CD4-positive, alpha-beta T cell treated with Interleukin-17A for 1 hour (primary cell): ENCODE data around the gene KSR2.
"Not testable (repeated sequence)": the region's sequence is repeated elsewhere in the genome, so short reads cannot be mapped to it uniquely, and the experiment has no call there.

ENCODE experiments used
- DNase-seq: peaks from one replicate; pipeline ENCODE4 v3.0.0-alpha.2; 2020

The KSR2 gene

DNA sequence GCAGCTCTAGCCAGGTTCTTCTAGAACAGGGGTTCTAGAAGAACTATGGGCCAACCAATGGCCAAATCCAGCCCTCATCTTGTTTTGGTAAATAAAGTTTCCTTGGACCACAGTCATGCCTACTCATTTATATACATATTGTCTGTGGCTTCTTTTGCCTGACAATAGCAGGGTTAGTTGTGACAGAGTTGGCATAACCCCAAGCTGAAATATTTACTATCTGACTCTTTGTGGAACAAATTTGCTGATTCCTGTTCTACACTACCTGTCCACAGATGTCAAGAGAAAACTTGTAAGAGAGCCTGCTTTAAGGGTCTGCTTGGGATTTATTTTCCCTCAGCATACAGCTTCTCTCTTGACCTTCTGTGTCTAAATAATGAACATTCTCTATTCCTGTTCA lies 289.0 kb downstream of the KSR2 start:
- no peak for DNase-seq

DNA sequence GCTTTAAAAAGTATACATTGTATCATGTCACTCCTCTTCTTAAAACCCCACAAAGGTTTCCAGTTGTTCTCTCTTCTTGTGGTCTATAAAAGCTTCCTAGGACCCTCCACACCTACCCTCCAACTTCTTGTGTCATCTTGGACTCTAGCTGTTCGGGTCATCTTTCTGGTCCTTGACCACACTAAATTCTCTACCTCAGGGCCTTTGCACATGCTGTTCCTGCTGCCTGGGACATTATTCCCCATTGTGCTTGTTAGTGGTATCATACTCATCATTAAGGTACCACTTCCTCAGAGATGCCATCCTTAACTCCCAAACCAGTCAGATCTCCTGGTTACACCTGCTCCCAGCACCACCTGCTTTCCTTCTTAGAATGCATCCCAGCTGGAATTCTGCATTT lies 294.0 kb downstream of the KSR2 start:
- no peak for DNase-seq

DNA sequence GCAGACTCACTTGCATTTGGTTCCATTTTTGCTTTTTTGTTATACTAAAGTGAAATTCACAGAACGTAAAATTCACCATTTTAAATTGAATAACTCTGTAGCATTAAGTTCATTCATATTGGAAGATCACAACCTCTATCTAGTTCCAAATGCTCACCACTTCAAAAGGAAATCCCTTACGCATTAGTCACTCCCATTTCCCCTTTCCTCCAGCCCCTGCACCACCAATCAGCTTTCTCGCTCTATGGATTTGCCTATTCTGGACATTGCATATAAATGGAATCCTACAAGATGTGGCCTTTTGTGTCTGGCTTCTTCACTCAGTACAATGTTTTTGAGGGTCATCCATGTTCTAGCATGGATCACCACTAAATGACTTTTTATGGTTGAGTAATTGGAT lies 294.5 kb downstream of the KSR2 start:
- DNase-seq: no peak

DNA sequence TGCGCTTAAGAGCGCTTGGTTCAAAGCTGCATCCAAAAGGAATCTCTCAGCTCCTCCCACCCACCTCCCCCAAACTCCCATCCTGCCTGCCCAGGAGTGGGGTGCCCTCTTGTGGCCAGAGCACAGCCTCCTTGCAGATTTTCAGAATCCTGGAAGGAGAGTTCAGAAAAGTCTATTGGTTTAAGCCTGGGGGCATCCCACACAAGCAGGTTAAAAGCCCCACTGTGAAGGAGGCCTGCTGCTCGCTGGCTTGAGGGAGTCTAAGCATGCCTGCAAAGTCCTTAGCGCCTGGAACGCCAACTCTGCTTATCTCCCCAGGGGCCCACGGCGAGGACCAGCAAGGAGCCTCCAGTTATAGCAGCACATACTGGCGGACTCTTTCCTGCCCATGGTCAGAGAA lies 297.1 kb downstream of the KSR2 start:
- DNase-seq: no peak

DNA sequence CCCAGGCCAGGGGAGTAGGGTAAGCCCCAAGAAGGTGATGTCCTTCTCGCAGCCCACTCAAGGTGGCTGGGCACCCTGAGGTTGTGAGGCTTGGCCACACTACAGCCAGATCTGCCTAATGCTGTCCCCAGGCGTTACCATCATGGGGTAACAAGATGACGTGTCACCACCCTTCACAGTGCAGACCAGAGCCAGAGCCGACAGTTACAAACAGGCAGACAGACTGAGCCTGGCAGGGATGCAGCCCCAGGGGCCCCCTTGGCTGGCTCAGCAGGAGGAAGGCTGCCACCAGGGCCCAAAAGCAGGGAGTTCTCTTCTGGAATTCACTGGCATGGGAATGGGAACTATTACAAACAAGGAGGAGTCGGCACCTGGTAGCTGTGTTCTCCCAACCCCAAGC lies 304.6 kb downstream of the KSR2 start:
- DNase-seq: no peak

DNA sequence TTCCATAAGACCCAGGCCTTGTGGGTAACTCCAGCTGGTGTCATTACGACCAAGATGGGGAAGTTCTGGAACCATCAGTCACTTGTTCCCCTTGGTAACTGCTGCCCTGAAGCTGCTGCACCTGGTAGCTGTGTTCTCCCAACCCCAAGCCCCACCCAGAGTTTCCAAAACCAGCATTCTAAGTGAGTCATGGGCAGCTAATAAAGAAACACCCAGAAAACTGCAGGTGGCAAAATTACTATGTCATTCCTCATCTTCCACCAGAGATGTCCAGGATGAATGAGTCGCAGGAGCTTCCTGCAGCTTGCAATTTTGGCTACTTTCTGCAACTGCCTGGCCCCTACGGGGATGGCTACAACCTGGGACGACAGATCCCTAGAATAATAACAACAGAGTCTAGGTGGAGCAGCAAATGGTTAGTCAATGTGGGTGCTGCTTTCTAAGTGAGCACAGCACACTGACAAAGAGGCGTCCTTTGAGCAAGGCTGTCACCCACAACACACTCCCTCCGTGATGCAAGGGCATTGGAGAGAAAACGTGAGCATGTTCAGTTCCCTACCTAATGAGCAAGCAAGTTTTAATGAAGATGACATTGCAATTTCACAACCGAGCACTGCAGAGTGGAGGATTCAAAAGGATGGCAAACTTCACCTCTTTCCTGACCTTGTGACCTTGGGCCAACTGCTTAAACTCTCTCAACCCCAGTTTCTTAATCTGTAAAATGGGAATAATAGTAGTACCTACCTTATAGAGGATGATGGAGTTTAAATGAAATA lies 306.0 kb downstream of the KSR2 start:
- no peak for DNase-seq

DNA sequence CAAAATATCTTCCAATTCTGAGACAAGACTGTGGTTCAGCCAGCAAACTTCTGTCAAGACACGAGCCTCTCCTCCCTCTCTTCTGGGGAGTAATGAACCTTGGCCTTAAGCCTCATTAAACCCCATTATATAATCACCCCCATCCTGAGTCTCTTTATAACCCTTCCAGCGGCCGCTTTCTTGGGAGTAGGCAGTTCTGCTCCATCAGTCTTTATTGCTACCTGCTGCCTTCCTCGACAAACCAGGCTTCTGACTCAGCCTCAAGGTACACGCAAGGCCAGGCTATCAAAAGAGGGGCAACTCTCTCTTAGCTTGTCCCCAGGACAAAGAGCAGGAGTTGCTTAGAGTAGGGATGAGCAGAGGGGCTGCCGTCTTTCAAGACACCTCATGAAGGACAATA lies 306.6 kb downstream of the KSR2 start:
- no peak for DNase-seq

DNA sequence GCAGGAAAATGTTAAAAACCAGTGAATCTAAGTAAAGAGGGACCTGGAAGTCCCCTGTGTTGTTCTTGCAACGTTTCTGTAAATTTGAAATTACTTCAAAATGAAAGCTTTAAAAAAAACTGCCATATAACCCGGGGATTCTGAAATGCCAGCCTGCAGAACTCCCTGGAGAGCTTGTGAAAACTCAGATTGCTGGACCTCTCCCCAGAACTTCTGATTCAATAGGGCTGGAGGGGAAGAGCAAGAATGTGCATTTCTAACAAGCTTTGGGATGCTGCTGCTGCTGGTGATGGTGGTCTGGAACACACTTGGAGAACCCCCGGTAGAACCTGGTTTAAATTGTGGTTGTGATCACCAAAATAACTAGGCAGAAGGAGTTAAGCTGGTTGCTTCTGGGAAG lies 307.3 kb downstream of the KSR2 start:
- no peak for DNase-seq

DNA sequence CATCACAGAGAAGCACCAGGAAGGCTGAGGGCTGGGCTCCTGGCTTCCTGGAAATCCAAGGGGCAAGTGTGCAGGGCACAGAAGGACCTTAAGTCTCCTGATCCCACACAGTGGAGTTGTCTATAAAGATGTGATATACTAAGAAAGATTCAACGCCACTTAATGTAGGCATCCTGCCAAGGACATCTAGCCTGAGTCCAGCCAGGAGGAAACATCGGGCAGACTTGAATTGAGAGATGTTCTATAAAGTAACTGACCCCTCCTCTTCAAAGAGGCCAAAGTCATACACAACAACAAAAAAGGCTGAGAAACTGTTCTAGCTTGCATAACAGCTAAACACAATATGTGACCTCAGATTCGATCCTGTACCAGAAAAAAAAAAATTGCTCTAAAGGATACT lies 307.9 kb downstream of the KSR2 start:
- no peak for DNase-seq

DNA sequence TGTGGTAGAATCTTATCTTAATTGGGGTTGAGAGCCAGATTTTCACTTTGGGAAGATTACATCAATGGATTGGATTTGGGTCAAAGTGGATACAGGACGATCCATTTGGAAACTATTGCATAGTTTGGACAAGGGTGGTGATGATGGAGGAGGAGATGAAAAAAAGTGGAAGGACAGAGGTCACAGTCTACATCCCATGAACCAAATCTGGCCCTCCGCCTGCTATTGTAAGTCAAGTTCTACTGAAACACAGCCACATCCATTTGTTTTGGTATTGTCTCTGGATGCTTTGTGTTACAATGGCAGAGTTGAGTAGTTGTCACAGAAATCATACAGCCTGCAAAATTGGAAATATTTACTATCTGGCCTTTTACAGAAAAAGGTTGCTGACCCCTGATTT lies 310.6 kb downstream of the KSR2 start:
- no peak for DNase-seq

DNA sequence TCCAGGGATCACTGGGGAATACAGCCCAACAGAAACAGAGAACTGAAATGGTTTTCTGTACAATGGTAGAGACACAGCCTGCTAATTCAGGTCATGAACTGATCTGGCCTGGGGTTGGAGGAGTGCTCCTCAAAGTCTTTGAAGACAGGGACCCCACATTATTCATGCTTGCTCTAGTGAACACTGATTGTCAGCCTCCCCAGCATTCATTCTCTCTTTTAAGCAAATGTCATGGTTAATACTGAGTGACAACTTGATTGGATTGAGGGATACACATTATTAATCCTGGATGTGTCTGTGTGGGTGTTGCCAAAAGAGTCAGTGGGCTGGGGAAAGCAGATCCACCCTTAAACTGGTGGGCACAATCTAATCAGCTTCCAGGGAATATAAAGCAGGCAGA lies 319.0 kb downstream of the KSR2 start:
- no peak for DNase-seq

DNA sequence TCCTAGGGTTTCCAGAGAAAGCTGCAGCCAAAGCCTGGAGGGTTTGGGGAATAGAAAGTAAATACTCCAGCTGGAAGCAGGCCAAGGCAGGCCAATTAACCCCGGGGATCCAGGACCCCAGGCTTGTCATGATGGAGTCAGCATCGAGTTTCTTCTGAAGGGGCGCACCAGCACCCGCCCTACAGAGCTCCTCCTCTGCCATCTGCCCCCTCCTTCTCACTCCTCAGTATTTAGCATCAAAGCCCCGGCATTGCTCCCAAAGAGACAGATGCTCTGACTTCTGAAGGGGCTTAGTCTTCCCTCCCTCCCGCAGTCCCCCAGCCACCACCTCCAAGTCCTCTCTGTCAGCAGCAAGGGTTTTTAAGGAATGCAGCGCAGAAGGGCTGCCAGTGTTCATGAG lies 322.3 kb downstream of the KSR2 start:
- no peak for DNase-seq

DNA sequence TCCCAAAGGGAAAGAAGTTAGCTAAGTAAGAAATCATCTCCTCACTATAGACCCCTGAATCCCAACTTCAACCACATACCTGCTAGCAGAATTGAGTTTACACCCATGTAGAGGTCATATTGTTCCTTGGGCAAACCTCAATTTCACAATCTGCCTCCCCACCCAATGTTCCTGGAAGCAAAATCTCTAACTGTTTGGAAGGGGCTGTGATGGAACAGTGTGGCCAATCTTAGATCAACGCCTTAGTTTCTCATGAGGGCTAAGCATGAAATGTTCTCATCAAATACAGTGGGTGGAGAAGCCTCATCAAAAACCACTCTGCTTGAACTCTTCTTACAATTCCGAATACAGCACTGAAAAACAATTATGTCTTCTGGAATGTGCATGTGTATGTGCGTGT lies 323.3 kb downstream of the KSR2 start:
- DNase-seq: no peak

DNA sequence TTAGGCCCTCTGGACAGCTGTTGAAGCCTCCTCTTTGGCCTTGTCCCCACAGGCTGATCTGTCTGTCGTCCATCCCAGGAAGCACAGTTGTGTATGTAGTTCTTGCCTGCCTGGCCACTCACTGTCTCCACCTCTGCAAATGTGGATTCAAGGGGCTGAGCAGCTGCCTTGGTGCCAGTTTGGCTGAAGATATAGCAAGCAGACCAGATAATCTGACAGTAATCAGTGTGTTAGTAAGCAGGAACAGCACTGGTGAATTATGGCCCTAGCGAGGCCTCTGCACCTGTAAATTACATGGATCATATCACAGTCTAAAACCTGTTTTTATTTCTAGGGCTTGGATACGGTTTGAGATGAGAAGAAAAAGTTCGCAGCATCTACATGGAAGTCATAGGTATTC lies 324.8 kb downstream of the KSR2 start:
- DNase-seq: no peak

DNA sequence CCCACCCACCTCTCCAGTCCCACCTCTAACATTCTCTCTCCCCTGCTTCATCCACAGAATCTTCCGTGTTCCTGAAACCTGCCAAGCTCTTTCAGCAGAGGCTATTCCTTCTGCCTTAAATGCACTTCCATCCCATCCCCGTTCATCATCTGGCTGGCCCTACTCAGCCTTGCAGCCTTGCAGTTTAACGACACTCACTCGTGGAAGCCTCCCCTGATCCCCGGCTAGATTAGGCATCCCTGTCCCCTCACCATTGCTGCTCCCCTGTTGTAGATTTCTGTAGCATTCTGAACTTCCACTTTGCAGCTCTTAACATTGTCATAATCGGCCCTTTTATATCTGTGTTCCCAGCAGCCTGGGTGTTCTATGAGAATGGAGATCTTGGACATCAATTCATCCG lies 326.9 kb downstream of the KSR2 start:
- no peak for DNase-seq

DNA sequence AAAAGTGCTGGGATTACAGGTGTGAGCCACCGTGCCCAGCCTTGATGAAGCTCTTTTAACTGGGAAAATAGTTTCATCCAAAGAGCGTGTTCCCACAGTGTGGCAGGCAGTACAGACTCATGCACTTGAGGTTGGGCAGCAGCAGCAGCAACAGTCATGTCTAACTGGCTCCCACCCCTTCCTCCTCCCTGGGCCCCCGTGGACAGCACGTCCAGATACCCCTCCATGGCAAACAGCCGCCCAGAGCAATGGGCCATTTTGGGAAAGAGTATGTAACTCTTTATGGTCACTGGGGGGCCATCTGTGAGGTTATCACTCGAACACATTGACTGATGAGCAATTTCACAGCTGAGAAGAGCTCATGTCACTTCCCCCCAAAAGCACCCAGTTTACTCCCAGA lies 328.3 kb downstream of the KSR2 start:
- DNase-seq: no peak

DNA sequence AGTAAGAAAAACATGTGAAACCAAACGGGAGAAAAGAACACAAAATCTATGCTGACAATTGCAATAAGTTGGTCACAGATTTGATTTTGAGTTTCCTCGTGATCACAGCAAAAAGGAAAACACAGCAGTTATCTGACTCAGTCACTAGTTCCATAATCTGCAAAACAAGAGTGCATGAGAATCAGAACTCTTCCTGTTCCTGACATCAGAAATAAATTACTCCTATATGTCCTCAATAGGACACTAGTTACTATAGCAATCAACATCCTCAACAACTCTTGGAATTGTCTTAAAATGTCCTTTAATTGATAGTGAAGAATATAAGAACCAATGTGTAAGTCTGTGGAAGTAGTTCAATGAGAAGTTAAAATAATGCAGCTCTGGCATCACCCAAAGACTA lies 339.3 kb downstream of the KSR2 start:
- no peak for DNase-seq

DNA sequence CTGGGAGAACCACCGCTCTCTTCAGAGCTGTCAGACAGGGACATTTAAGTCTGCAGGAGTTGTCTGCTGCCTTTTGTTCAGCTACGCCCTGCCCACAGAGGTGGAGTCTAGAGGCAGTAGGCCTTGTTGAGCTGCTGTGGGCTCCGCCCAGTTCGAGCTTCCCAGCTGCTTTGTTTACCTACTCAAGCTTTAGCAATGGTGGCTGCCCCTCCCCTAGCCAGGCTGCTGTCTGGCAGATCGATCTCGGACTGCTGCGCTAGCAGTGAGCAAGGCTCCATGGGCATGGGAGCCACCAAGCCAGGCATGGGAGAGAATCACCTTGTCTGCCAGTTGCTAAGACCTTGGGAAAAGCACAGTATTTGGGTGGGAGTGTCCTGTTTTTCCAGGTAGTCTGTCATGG lies 340.1 kb downstream of the KSR2 start:
- not testable (repeated sequence) for DNase-seq

DNA sequence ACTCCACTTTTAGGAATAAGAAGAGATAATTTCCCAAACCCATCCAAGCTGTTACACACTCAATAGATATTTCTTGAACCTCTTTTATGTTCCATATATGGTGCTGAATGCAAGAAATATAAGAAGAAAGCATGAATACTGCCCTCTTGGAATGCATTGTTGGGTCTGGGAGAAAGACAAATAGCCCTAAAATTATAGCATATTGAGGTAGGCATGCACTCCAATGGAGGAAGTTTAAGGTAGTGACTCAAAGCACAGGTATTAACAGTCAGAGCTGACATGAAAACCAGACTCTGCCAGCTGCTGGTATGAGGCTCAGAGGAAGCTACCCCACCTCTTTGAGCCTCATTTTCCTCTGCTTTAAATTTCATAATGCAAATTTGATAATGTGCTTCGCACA lies 346.0 kb downstream of the KSR2 start:
- no peak for DNase-seq

DNA sequence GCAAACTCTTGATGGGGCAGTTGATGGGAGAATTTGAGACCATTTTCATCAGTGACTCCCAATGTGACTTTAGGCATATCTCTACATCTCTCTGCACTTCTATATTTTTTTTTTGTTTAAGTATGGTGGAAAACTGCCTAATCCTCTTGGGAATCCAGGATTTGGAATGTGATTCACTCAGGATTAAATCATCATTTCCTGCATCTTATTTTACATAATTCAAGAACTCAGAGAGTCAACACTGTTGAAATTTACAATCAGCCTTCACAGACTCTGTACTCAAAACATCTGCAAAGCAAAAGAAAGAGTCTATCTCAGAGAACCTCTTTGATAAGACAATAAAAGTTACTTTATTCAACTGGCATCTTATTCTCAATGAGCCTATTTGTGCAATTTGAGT lies 346.7 kb downstream of the KSR2 start:
- no peak for DNase-seq

DNA sequence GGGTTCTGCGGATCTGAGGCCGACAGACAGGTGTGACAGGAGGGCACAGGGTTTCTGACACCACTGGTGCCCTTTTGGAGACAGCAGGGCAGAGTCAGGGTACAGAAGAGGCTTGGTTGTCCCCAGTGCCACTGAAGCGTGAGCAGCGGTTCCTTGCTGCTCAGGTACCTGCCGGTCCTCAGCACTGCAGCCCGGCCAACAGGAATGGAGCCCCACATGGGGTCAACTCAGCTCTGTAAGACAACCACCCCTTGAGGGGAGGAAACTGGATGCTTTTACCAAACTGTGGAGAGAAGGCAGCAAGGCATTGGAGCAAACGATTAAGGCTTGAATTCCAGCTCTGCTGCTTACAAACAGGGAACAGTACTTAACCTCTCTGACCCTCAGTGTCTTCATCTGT lies 361.0 kb downstream of the KSR2 start:
- DNase-seq: no peak

DNA sequence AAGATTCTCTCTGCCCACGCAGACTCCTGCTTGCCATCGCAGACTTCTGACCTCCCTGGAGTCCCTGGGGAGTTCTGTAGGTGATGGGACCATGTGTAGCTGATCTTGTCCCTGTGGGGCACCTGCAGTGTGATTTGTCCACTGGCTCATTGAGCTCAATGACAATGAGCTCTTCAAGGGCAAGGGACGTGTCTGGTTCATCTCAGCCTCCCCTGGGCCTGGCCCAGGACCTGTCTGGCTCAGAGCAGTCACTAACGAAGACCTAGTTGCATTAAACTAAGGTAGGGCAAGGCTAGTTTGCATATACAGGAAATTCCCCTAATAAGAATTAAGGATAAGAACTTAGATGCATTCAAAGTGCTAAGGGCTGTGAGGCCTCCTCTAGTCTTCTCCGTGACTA lies 361.8 kb downstream of the KSR2 start:
- DNase-seq: no peak

DNA sequence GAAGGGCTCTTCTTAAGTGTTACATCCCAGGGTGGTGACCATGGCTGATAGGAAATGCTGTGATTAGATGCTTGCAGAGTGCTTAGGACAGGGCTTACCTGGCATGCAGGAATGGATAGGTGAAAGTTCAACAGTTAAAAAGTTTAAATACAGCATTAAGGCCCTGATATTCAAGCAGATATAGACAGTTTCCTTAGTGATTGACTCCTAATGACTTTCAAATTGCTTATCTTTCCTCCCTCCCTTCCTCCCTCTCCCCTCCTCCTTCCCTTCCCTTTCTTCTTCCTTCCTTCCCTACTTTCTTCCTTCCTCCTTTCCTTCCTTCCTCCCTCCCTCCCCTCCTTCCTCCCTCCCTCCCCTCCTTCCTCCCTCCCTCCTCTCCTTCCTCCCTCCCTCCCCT lies 362.8 kb downstream of the KSR2 start:
- no peak for DNase-seq

DNA sequence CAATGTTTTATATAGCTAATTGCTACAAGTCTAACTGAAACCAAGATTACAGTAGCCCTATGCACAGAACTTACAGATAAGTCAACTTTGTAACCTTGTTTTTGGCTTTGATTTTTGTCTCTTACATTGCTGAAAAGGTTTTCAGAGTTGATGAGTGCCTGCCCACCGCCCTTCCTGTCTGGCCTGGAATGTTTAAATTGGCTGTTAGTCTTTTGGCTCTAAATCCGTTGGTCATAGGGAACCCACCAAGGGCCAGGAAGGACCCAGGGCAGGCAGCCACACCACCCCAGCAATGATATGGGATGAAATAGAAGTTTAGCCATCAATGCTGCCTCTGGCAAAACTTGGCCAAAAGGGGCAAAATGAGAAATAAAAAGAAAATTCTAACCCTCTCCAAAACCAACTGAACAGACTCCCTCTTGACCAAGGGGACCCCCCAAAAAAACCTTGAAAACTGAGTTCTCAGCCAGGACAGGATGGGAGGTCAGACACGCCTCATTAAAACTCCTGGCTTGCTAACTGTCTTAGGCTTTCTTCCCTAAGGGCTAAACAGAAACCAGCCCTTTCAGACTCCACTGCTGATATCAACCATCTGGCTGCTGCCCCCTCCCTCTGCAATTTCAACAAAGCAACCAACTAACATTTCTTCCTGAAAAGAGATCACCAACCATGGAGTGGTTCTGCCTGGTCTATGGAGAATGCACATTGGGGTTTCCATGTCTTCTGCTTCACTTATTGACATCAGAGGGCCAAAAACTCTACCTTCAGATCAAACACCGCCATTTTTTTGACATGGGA lies 365.3 kb downstream of the KSR2 start:
- DNase-seq: no peak

DNA sequence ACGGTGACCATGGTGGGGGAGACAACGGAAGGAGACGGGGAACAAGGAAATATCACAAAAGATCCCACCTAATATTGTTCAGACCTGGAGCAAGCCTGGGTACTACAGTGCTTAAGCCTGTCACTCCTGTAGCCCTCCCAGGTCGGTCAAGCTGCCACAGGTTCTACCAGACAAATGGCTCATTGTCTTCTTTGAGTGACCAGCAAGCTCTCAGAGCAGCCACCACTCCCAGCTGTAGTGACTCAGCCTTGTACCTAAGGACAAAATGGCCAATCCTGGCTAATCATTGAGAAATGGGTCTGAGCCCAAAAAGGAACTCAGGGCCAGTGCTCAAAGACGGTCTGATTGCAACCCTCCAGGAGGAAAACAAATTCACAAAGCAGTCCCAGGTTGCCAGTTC lies 368.9 kb downstream of the KSR2 start:
- DNase-seq: no peak
